Measurements from ENCODE around the gene DLX2.

GRCh38 chr2:172106108-172106961, 3.6 kb upstream of the DLX2 start:
- TF ChIP-seq, protein P1, sequence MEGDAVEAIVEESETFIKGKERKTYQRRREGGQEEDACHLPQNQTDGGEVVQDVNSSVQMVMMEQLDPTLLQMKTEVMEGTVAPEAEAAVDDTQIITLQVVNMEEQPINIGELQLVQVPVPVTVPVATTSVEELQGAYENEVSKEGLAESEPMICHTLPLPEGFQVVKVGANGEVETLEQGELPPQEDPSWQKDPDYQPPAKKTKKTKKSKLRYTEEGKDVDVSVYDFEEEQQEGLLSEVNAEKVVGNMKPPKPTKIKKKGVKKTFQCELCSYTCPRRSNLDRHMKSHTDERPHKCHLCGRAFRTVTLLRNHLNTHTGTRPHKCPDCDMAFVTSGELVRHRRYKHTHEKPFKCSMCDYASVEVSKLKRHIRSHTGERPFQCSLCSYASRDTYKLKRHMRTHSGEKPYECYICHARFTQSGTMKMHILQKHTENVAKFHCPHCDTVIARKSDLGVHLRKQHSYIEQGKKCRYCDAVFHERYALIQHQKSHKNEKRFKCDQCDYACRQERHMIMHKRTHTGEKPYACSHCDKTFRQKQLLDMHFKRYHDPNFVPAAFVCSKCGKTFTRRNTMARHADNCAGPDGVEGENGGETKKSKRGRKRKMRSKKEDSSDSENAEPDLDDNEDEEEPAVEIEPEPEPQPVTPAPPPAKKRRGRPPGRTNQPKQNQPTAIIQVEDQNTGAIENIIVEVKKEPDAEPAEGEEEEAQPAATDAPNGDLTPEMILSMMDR (IDR thresholded peaks at IDR 0.05): peak; percentile 35
- no peak for TF ChIP-seq ZFX (IDR thresholded peaks at IDR 0.05; ENCODE audit: borderline replicate concordance)
